ENCODE data around the gene ALOX5. TPM values are rescaled to one million over a fixed set of nuclear protein-coding genes. Genes with fewer than 3 reads are reported as not detected.

ALOX5 gene
- total RNA-seq, 2 experiments from 2014 or later: 13.6 to 14.2 TPM

Other genes starting within 250 kb of the ALOX5 start
- under 1 TPM in 1 of 2 experiments, not detected in 1; 0.23 TPM for gene OR13A1, start 58.6 kb upstream of the ALOX5 start, total RNA-seq